ENCODE measurements around the gene FYB2.

Gene FYB2

DNA sequence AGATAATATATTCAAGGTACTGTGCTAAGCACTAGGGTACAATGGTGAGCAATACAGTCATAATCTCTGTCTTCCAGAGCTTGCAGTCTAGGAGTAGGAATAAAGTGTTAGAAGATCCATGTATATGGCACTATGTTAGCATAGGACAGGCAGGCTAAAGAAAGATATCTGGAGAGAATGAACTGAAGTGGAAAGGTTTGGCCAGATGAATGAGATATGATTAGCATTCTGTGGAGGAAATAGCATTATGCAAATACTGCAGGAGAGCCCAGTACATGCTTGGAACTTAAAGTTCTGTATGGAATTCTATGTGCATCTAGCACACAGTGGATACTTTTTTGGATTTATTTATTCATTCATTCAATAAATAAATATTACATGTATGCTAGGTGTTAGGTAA, 40.1 kb upstream of the FYB2 start:
- H3K4me3 ChIP-seq (replicated peaks in 1 of 2; ENCODE audit: low read depth in 2 of 2, low read length in 2 of 2) = no peak overlapping the region
- DNase-seq (ENCODE audit: low read depth in 2 of 2) = no peak
- TF ChIP-seq, protein P1, sequence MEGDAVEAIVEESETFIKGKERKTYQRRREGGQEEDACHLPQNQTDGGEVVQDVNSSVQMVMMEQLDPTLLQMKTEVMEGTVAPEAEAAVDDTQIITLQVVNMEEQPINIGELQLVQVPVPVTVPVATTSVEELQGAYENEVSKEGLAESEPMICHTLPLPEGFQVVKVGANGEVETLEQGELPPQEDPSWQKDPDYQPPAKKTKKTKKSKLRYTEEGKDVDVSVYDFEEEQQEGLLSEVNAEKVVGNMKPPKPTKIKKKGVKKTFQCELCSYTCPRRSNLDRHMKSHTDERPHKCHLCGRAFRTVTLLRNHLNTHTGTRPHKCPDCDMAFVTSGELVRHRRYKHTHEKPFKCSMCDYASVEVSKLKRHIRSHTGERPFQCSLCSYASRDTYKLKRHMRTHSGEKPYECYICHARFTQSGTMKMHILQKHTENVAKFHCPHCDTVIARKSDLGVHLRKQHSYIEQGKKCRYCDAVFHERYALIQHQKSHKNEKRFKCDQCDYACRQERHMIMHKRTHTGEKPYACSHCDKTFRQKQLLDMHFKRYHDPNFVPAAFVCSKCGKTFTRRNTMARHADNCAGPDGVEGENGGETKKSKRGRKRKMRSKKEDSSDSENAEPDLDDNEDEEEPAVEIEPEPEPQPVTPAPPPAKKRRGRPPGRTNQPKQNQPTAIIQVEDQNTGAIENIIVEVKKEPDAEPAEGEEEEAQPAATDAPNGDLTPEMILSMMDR (IDR thresholded peaks at IDR 0.05; ENCODE audit: low read depth, low read length) = no peak

DNA sequence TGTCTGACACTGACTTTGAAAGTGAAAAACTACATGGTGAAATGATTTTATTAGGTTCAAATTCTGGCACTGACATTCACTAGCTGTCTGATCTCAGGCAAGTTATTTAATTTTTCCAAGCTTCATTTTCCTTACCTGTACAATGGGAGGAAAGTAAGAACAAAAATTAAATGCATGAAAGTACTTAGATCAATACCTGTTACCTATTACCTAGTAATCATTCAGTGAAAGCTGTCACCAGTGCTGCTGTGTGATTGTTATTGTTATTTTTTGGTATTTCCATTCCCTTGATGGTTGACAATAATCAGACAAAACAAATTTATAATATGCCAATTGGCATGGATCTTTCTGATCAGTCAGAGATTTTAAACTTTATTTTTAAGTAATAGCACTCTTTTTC, 37.0 kb upstream of the FYB2 start:
- DNase-seq (ENCODE audit: low read depth in 2 of 2) = no peak
- H3K4me3 ChIP-seq (replicated peaks in 1 of 2; ENCODE audit: low read depth in 2 of 2, low read length in 2 of 2) = no peak overlapping the region

DNA sequence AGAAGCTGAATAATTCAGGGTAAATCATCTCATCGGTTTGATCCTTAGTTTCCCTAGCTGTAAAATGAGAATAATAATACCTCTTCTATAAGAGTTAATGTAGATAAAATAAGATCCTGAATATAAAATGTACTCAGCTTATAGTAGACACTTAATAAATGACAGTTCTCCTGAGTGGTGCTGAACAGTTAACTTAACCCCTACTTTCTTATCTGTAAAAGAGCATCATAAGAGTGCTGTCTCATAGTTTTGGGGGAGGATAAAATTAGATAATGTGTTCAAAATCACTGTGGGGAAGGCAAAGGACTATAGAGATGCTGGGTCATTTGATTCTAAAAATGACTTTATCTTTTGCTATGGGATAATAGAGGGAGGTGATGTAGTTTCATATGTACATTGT, 36.0 kb upstream of the FYB2 start:
- no peak for DNase-seq (ENCODE audit: low read depth in 2 of 2)
- TF ChIP-seq, protein P1 (IDR thresholded peaks at IDR 0.05; ENCODE audit: low read depth, low read length) = no peak
- no peak overlapping the region for H3K4me3 ChIP-seq (replicated peaks in 1 of 2; ENCODE audit: low read depth in 2 of 2, low read length in 2 of 2)

More for the DNA sequence above, 37.0 kb upstream of the FYB2 start:
- TF ChIP-seq, protein P1 (IDR thresholded peaks at IDR 0.05; ENCODE audit: low read depth, low read length) = no peak

DNA sequence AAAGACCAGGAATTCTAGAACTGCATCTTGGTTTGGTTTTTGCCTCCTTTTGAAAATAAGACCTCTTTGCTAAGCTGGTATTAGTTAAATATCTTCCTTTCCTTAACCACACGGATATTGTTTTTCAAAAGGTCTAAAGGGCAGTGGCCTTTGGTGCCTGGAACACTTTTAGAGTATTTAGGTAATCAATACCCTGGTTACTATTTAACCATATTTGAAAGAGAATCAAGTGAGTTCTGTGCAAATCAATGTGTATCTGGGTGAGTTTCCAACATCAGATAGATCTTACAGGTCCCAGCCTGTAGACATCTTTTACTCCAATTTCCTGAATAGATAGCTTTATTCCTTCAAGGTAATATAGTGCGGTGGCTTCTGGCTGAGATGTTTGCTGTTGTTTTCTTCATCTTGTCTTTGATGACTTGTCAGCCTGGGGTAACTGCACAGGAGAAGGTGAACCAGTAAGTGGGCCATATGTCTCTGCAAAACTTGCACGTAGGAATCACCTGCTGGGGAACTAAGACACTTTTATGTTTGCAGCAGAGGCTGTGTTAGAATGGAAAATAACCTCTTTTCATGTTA, 35.4 kb upstream of the FYB2 start, which contains the start of gene C8A:
TSS of gene C8A (plus strand) at position 277 of the 579 bp plus-strand sequence. CDS start at position 382, 105 bp downstream.
- no peak for DNase-seq (ENCODE audit: low read depth in 2 of 2)
- no peak within 1 kb of the TSS for H3K4me3 ChIP-seq (replicated peaks in 1 of 2; ENCODE audit: low read depth in 2 of 2, low read length in 2 of 2)
- TF ChIP-seq, protein P1 (IDR thresholded peaks at IDR 0.05; ENCODE audit: low read depth, low read length) = no peak

DNA sequence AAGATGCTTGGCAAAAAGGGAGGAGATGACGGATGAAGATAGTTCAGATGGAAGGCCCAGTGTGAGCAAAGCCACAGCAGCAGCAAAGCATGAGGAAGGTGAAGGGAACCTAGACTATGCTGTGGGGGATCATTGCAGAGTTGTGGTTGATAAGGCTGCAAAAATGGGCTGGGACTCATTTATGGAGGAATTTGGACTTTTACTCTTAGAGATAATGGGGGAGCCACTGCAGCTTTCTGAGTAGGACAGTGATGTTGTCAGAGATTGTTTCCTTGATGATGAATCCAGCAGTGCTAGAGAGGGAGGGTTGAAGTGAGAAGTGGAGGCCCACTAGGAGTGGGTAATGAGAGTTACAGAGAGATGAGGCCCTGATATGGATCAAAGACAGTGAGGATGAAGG, 33.3 kb upstream of the FYB2 start:
- no peak for DNase-seq (ENCODE audit: low read depth in 2 of 2)
- TF ChIP-seq, protein P1 (IDR thresholded peaks at IDR 0.05; ENCODE audit: low read depth, low read length) = no peak
- H3K4me3 ChIP-seq (replicated peaks in 1 of 2; ENCODE audit: low read depth in 2 of 2, low read length in 2 of 2) = no peak overlapping the region

DNA sequence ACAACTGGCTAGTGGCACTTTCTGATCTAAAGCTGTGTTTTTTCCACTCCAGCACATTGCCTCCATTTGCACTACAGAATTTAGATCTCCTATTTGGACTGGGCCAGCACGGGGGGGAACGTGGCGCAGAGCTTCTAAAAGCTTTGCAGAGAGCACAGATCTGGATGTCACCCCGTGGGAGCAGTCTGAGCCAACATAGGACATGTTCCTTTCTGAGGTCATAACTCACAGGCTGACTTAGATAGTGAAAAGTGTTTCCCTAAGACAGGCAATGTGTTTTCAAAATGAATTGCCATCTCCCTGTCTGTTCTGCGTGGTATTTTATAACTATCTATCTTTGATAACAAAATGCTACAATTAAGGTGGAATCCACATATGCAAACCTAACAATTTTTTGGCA, 31.7 kb upstream of the FYB2 start:
- H3K4me3 ChIP-seq (replicated peaks in 1 of 2; ENCODE audit: low read depth in 2 of 2, low read length in 2 of 2) = no peak overlapping the region
- TF ChIP-seq, protein P1 (IDR thresholded peaks at IDR 0.05; ENCODE audit: low read depth, low read length) = no peak
- no peak for DNase-seq (ENCODE audit: low read depth in 2 of 2)

DNA sequence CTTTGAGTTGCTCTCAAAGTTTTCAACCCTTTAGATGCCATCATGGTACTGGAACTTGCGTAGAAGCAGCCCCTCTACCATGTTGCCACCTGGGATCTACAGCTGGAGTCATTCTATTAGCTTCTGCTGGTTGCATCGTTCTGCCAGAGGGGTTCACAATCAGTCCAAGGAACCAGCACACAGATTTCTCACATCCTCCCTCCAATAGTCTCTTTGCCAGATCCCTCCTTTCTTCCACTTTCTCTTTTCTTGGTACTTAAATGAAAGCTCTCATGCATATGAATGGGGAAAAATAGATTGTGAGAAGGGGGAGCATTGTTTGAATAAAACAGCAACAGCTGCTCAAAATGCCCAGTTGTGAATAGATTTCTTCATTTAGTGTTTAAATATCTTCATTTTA, 31.2 kb upstream of the FYB2 start:
- no peak for DNase-seq (ENCODE audit: low read depth in 2 of 2)
- TF ChIP-seq, protein P1 (IDR thresholded peaks at IDR 0.05; ENCODE audit: low read depth, low read length) = no peak
- no peak overlapping the region for H3K4me3 ChIP-seq (replicated peaks in 1 of 2; ENCODE audit: low read depth in 2 of 2, low read length in 2 of 2)

All from cardiac fibroblast (primary cell).